T-helper 2 cell treated with Interferon-gamma antibody and Interleukin-4, amounts not matched to agents 100 ng/mL and 5 ng/mL, for 36 hours (primary cell): Measurements from ENCODE around the gene PTGFR. TPM values are rescaled to one million over a fixed set of nuclear protein-coding genes. Genes with fewer than 3 reads are reported as not detected.

Source experiments
- intact Hi-C: fragments of 100-400 bp; cut with micrococcal nuclease; formaldehyde crosslinking; loops from one replicate; pipeline ENCODE4 v1.15.1; 2023
- total RNA-seq: library from RNA; stranded (reverse); gene quantifications from 2 replicates; pipeline ENCODE4 v1.2.3, GENCODE V29; 2022

Gene PTGFR
- total RNA-seq, 1 donor from 2014 or later, result not detected

- intact Hi-C loops, result no loop called here
Measured at GRCh38 chr1:78520216-78520615, 29.4 kb downstream of the PTGFR start.

DNA sequence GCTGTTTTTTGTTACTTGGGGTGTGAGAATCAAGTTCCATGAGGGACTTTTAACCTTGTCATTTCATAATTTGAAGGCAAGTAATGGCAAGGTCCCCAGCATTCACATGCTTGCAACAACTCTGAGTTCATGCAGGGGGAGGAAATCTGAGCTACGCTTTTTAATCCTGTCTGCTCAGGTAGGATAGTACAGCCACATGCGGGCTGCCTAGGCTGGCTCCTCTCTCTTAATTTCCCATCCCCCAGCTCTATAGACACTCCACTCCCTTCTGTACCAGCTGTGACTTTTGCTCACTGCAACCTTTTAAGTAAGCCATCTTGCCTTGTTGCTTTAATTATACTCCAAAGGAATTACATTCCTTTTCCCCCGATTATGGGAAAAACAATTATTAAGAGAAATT lies 30.1 kb downstream of the PTGFR start:
- intact Hi-C loops, result no loop called here

DNA sequence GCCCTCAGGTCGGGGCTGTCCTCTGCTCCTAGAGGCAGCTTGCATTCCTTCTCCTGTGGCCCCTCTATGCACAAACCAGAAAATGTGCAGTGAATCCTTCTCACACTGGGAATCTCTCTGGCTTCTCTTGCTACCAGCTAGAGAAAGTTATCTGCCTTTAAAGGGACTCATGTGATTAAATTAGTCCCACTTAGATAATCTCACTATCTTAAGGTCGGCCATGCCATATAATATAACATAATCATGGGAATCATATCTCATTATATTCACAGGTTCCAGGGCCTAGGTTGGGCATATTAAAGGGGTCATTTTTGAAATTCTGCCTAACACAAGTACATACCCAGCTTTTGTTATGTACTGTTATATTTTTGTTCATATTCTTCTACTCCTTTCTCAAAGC lies 31.4 kb downstream of the PTGFR start:
- intact Hi-C loops, result no loop called here

GRCh38 chr1:78526496-78526895 lies 35.7 kb downstream of the PTGFR start:
- intact Hi-C loops, result no loop called here

DNA sequence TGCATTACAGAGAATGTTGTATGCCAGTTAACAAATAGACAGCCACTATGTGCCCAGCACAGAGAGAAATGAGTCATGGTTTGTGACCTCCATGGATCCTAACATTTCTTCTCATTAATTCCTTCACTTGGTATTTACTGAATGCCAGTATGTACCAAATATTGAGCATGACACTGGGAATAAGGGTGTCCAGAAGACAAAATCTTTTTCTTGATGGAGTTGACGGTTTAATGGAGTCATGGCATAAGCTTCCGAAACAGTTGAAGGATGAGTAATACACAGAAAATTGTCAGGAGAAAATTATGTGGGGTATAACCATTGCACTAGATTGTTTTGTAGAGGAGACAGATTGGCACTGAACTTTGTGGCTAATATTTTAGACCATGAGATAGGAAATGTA lies 36.9 kb downstream of the PTGFR start:
- intact Hi-C loops, result no loop called here

- intact Hi-C loops, result no loop called here
Measured at GRCh38 chr1:78533527-78533926, 42.8 kb downstream of the PTGFR start.

GRCh38 chr1:78535286-78535685 lies 44.5 kb downstream of the PTGFR start:
- intact Hi-C loops, result no loop called here

DNA sequence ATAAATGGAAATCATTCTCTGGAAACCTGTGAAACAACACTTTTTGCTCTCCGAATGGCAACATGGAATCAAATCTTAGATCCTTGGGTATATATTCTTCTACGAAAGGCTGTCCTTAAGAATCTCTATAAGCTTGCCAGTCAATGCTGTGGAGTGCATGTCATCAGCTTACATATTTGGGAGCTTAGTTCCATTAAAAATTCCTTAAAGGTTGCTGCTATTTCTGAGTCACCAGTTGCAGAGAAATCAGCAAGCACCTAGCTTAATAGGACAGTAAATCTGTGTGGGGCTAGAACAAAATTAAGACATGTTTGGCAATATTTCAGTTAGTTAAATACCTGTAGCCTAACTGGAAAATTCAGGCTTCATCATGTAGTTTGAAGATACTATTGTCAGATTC lies 45.7 kb downstream of the PTGFR start:
- intact Hi-C loops, result no loop called here

GRCh38 chr1:78540048-78540447 lies 49.3 kb downstream of the PTGFR start:
- intact Hi-C loops, result no loop called here

DNA sequence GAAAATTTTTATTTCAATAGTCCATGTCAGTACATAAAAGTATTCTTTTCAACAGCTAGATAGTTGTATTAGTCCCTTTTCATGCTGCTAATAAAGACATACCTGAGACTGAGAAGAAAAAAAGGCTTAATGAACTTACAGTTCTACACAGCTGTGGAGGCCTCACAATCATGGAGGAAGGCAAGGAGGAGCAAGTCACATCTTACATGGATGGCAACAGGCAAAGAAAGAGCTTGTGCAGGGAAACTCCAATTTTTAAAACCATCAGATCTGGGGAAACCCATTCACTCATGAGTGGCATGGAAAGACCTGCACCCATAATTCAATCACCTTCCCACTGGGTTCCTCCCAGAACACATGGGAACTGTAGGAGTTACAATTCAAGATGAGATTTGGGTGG lies 50.7 kb downstream of the PTGFR start:
- intact Hi-C loops, result no loop called here

- intact Hi-C loops, result no loop called here
Measured at GRCh38 chr1:78543941-78544643, 53.3 kb downstream of the PTGFR start.

DNA sequence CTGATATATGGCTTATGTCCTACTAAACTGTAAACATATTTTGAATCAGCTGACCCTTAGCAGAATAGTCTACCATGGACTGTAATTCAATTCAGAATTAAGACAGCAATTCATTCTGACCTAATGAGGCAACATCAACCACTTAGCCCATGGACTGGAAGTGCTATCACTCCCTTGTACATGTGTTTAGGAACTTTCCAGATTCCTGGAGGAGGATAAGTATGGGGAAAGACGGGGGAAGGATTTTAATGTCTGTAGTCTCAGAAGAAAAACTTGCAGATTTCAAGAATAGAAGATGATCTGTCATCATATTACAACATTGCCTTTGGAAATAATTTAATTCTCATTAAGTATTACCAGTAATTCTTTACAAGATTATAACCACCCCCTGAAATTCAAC lies 56.3 kb downstream of the PTGFR start:
- intact Hi-C loops, result no loop called here

- intact Hi-C loops, result no loop called here
Measured at GRCh38 chr1:78549331-78549730, 58.6 kb downstream of the PTGFR start.

DNA sequence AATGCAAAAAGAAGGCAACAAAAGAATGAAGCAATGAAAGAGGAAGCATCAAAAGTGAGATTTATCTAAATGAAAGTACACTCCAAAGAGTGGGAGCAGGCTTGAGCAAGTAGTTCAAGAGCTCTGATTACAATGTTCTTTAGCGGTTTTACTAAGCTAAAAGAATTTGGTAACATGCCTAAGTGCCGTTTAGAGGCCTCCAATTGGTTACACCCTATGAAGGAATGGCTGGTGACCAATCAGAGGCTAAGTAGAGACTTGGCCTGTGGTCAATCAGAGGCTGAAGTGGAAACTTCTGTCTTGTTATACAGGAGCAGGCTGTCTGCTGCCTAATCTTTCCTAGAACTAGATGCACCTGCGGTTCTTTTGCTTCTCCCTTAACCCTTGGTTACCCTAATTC lies 59.1 kb downstream of the PTGFR start:
- intact Hi-C loops, result no loop called here

- intact Hi-C loops, result no loop called here
Measured at GRCh38 chr1:78553859-78554258, 63.1 kb downstream of the PTGFR start.

DNA sequence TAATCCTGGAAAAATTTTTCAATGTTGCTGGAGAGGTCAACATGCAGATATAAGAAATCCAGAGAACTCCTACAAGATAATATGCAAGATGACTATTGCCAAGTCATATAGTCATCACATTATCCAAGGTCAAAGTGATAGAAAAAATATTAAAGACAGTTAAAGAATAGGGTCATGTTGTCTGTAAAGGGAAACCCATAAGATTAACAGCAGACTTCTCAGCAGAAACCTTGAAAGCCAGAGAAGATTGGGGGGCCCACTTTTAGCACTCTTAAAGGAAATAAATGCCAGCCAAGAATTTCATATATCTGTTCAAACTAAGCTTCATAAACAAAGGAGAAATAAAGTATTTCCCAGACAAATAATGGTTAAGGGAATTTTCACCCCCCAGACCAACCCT lies 64.1 kb downstream of the PTGFR start:
- intact Hi-C loops, result no loop called here

GRCh38 chr1:78559680-78560079 lies 68.9 kb downstream of the PTGFR start:
- intact Hi-C loops, result no loop called here

DNA sequence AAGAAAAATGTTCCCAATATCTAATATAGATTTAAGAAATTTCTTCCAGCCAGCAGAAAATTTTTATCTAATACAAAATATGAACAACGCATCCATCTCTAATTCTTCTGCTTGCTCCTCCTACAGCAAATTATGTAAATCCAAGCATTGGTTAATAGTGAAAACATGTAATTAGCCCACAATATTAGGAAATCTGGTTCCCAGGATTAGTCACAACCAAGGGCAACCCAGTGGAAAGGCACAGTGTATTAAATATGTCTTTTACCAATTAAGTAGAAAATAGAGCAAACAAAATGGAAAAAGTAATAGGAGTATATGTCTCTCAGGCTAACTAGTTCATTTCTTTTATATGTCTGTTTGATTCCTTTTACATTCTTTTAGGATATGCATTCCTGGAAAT lies 70.0 kb downstream of the PTGFR start:
- intact Hi-C loops, result no loop called here

DNA sequence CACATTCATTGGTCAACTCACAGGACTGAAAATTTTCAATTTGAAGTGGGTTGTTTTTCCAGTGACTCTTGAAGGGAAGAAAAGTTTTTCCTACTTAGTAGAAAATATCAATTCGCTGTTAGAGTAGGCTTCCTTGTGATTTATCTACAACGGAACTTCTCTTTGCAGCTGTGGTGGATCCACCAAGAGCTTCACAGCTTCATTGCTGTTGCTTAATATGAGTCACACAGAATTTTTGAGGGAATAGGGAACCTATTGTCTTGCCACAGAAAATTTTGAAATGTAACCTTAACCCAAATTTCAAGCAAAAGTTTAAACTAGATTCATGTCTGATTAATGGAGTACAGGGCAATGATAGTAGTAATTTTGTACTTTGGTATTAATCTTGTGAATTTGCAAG lies 71.1 kb downstream of the PTGFR start:
- intact Hi-C loops, result no loop called here

DNA sequence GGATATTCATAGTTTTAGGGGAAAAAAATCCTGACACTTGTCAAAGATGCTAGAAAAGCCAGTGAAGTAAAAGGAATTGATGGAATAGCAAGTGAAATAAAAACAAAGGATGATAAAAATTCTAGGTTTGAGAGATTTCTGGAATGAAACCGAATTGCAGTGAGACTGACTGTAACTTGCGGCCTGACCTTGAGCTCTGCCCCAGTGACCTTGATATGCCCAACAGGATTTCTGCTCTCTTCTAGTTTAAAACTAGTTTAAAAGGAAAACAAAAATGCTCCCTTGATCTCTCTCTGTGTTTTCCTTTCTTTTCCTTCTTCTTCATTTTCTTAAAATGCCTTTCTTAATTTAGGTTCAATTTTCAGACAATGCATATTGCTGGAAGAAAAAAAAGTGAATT lies 74.6 kb downstream of the PTGFR start:
- intact Hi-C loops, result no loop called here

DNA sequence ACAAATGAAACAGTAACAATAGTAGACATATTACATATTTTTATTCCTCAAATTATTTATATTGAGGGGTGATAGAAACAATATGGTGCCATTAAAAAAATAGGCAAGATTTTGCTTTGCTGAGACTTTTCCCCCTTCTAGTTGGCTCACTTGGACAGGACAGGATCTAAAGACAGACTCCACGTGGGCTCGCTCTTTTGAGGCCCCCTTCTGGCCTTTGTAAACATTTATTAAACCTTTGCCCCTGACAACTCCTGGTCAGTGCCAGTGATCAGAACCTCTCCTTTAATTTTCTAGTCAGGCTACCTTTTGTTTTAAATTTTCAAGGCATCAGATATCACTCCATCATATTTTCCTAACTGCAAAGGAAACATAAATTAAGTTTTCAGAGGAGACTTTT lies 79.8 kb downstream of the PTGFR start:
- intact Hi-C loops, result no loop called here

GRCh38 chr1:78577257-78578100 lies 86.7 kb downstream of the PTGFR start:
- intact Hi-C loops, result no loop called here

- intact Hi-C loops, result no loop called here
Measured at GRCh38 chr1:78586572-78586971, 95.8 kb downstream of the PTGFR start.
